Globus pallidus (tissue), 1 donor: ENCODE measurements around the gene APOL1.
"Not testable (repeated sequence)": the region's sequence is repeated elsewhere in the genome, so short reads cannot be mapped to it uniquely, and the experiment has no call there.

Source experiments
- DNase-seq: peaks from one replicate; pipeline ENCODE4 v3.0.0-alpha.2; 2015; ENCODE audit warnings: low spot score

The APOL1 gene

GRCh38 chr22:36245805-36246356 is 7.1 kb upstream of the APOL1 start:
- no peak for DNase-seq

- DNase-seq: no peak
These were observed 6.2 kb upstream of the APOL1 start for GRCh38 chr22:36246718-36247117.

- no peak for DNase-seq
These were observed 5.0 kb upstream of the APOL1 start for GRCh38 chr22:36247955-36248354.

GRCh38 chr22:36249160-36249559 is 3.8 kb upstream of the APOL1 start:
- DNase-seq: no peak

GRCh38 chr22:36250292-36250960 is 2.5 kb upstream of the APOL1 start:
- peak; percentile 79 for DNase-seq

GRCh38 chr22:36251979-36252608 is 839 bp upstream of the APOL1 start:
- DNase-seq: not testable (repeated sequence)

GRCh38 chr22:36253523-36254490 is 874 bp downstream of the APOL1 start:
- no peak for DNase-seq

GRCh38 chr22:36255572-36255971 is 2.6 kb downstream of the APOL1 start:
- not testable (repeated sequence) for DNase-seq

GRCh38 chr22:36256478-36256877 is 3.5 kb downstream of the APOL1 start:
- no peak for DNase-seq

GRCh38 chr22:36257308-36257707 is 4.4 kb downstream of the APOL1 start:
- no peak for DNase-seq

GRCh38 chr22:36257948-36258670 is 5.2 kb downstream of the APOL1 start:
- no peak for DNase-seq

- DNase-seq: no peak
These were observed 6.0 kb downstream of the APOL1 start for GRCh38 chr22:36258701-36259614.

- DNase-seq: no peak
These were observed 6.8 kb downstream of the APOL1 start for GRCh38 chr22:36259615-36260300.

GRCh38 chr22:36261675-36262074 is 8.7 kb downstream of the APOL1 start:
- not testable (repeated sequence) for DNase-seq

GRCh38 chr22:36262307-36262706 is 9.4 kb downstream of the APOL1 start:
- DNase-seq: not testable (repeated sequence)

- not testable (repeated sequence) for DNase-seq
These were observed 10.3 kb downstream of the APOL1 start for GRCh38 chr22:36263216-36263673.

- DNase-seq: not testable (repeated sequence)
These were observed 11.1 kb downstream of the APOL1 start for GRCh38 chr22:36263886-36264664.

GRCh38 chr22:36267058-36267457 is 14.1 kb downstream of the APOL1 start:
- DNase-seq: no peak

- no peak for DNase-seq
These were observed 15.1 kb downstream of the APOL1 start for GRCh38 chr22:36267896-36268485.
